IMR-90 (cell line): Measurements from ENCODE around the gene HGD.

ENCODE experiments used
- RAD21 ChIP-seq: IDR thresholded peaks from 2 replicates; pipeline ENCODE4 v1.6.1; 2012; ENCODE audit warnings: low read length, improper control_type of control experiment
- RCOR1 ChIP-seq: IDR thresholded peaks from 2 replicates; pipeline ENCODE4 v1.6.1; 2012; ENCODE audit warnings: mild to moderate bottlenecking, low read length, improper control_type of control experiment; ENCODE audit not compliant: insufficient replicate concordance
- TF ChIP-seq, protein P1 (sequence below): conservative IDR thresholded peaks from 2 replicates; pipeline ENCODE4 v1.5.1; 2012; ENCODE audit warnings: mild to moderate bottlenecking, low read depth, low read length, improper control_type of control experiment
- TF ChIP-seq, protein P2 (sequence below): fragments of 150-350 bp; IDR thresholded peaks from 2 replicates; pipeline ENCODE4 v1.6.1; 2017; ENCODE audit warnings: mild to moderate bottlenecking, antibody characterized with exemption, low read length, low read depth

DNA sequence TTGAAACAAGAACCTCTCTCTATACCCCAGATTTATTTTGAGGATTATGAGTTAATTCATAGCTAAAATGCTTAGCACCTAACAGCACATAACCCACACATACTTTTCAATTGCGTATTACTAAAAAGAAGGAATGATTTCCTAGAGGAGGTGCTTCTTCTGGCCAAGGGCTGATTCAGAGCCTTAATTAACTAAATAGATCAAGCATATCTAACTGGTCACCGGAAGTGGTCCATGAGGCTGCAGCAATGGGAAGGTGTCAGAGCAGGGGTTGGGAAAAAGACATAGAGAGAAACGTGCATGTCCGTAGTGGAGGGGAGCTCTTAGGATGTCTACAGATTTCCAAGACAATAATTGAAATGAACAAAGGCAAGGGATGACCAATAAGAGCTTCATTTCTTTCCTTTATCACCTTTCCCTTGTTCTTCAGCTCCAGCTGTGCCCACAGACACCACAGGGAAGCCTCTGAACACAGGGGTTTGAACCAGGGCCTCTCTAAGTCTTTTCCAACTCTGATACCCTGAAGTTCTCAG is 467 bp downstream of the HGD start:
- TF ChIP-seq, protein P1, sequence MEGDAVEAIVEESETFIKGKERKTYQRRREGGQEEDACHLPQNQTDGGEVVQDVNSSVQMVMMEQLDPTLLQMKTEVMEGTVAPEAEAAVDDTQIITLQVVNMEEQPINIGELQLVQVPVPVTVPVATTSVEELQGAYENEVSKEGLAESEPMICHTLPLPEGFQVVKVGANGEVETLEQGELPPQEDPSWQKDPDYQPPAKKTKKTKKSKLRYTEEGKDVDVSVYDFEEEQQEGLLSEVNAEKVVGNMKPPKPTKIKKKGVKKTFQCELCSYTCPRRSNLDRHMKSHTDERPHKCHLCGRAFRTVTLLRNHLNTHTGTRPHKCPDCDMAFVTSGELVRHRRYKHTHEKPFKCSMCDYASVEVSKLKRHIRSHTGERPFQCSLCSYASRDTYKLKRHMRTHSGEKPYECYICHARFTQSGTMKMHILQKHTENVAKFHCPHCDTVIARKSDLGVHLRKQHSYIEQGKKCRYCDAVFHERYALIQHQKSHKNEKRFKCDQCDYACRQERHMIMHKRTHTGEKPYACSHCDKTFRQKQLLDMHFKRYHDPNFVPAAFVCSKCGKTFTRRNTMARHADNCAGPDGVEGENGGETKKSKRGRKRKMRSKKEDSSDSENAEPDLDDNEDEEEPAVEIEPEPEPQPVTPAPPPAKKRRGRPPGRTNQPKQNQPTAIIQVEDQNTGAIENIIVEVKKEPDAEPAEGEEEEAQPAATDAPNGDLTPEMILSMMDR = no peak
- TF ChIP-seq RAD21 (no peak), RCOR1 (no peak)
- TF ChIP-seq, protein P2, sequence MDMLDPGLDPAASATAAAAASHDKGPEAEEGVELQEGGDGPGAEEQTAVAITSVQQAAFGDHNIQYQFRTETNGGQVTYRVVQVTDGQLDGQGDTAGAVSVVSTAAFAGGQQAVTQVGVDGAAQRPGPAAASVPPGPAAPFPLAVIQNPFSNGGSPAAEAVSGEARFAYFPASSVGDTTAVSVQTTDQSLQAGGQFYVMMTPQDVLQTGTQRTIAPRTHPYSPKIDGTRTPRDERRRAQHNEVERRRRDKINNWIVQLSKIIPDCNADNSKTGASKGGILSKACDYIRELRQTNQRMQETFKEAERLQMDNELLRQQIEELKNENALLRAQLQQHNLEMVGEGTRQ = no peak
